ENCODE results near the gene PGLYRP3.

Gene PGLYRP3

DNA sequence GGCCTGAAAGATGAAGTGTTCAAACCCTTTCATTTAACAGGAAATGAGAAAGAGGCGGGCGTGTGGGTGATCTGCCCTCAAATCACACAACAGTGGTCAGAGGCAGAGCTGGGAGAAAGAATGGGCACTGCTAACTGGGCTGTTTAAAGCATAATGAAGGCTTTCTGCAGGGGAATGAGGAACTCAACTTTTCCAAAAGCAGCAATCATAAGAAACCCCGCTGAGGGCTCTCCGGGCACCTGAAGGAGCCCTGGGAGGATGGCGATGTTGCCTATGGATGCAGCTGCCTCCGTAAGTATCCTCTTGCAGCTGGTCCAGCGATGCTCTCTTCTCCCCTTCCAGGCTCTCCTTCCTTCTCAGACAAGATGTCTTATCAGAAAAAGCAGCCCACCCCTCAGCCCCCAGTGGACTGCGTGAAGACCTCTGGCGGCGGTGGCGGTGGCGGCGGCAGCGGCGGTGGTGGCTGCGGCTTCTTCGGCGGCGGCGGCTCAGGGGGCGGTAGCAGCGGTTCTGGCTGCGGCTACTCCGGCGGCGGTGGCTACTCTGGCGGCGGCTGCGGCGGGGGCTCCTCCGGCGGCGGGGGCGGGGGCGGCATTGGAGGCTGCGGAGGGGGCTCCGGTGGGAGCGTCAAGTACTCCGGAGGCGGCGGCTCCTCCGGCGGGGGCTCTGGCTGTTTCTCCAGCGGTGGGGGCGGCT lies 52.0 kb downstream of the PGLYRP3 start:
- no peak for DNase-seq (ENCODE audit: low read depth)

DNA sequence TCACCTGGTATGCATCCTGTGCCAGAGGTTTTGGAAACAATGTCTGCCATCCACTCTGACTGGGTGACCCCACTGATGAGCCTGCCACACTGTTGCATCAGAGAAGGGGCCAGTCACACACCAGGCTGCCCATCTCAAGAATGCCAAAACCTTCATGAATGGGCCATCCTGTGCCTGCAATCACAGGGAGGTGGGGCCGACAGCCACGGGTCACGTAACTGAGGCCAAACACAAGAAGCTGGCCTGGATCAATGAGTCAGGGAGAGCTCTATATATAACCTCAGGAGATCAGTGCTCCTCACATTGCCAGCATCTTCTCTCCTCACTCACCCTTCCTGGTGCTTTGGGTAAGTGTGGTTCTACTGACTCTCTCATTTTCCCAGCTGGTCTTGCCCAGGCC lies 53.4 kb downstream of the PGLYRP3 start, which contains the start of gene LORICRIN:
Gene LORICRIN (plus strand): TSS at position 301 of the 400 bp plus-strand sequence. CDS start 1,263 bp downstream, outside the sequence.
- DNase-seq (ENCODE audit: low read depth), result no peak

DNA sequence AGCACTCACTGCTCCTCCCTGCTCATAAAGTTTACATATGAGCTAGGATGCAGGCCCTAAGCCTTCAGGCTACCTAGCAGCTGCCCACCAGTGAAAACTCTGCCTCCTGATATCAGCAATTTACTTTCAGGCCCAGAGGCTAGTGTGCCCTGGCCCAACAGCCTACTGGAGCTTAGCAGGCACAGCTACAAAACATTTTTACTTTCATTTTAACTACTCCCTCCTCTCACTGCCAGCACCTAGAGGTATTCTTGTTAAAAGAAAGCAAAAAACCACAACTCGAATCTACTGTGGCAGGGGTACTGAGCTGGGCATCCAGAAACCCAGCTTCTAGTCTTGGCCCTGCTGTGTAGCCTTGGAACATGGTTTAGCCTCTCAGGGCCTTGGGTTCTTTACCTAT lies 59.1 kb downstream of the PGLYRP3 start:
- no peak for DNase-seq (ENCODE audit: low read depth)

DNA sequence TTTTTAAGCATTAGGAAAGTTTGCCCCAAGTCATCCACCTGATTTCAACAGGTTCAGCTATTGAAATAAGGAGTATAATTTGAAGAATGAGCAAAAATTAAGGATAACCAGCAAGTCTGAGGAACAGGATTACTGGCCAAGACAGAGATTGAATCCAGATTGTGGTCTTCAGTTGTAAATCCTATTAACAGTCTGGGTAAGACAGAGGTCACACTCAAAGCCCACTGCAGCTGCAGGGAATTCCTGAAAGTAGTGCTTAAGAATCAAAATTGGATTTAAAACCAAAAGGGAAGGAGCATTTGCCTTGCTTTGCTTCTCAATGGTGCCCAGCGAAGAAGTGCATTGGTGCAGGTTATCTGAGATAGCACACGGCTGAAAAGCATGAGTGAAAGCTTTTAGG lies 59.7 kb downstream of the PGLYRP3 start:
- no peak for DNase-seq (ENCODE audit: low read depth)

DNA sequence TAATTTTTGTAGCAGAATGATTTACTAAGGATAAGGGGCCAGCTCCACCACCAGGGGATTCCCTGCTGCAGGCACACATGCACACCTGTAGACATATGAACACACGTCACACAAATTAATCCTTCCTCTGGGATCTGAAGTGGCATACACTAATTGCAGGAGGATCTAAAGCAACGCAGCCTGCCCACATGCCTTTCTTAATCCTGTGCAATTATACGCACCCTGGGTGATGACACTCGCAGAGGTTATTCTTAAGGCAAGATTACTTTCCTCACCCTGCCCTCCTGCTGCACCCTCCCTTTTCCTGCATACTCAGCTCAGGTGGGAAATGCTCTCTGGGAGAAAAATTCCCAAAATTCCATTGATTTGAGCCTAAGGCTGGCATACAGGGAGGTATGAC lies 60.8 kb downstream of the PGLYRP3 start:
- DNase-seq (ENCODE audit: low read depth), result no peak

DNA sequence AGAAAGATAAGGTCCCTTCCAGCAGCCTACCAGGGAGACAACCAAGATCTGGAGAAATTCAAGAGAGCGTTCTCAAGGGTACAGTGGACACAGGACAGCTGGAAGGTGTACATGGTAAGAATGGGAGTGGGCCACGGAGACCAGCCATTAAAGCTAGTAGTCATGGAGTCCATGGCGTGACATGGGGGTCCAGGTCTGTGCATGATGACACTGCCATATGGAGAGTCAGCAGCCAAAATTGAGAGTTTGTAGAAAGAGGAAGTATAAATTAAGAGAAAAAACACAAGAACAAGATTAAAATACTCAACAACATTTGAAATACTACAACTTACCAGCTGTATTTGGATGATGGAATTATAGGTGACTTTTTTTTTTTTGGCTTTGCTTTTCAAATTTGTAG lies 61.2 kb downstream of the PGLYRP3 start:
- DNase-seq (ENCODE audit: low read depth), result no peak

DNA sequence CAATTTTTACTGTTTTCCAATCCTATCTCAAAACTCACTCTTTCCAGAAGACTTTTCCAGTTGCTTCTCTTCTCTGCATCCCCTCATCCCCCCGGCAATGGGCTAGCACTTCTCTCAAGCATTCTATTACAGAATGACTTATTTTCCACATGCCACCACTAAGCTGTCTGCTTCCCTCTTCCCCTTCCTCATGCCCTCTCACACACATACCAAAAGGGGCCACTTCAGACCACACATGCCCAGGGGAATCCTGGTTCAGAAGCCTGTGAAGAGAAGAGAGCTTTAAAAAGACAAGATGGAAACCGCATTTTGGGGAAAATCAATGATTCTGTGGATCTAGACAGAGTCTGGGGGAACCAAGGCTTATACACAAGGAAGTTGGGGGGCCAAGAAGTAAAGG lies 61.7 kb downstream of the PGLYRP3 start:
- DNase-seq (ENCODE audit: low read depth), result no peak

DNA sequence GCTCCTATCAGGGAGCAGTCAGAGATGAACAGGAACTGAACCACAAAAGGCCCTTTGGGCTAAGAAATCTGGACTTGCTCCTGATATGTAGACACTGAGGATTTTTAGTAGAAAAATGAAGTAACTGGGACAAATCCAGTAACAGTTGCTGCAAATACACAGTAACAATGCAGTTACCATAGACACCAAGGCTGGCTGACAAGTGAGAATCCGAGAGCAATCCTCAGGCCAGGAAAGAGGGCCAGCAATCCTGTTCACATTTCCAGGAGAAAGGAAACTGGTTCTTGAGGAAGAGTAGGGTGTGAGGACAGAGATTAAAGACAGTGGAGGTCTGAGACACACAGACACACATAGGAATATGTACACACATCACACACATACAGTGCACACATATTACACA lies 62.6 kb downstream of the PGLYRP3 start:
- DNase-seq (ENCODE audit: low read depth), result no peak

DNA sequence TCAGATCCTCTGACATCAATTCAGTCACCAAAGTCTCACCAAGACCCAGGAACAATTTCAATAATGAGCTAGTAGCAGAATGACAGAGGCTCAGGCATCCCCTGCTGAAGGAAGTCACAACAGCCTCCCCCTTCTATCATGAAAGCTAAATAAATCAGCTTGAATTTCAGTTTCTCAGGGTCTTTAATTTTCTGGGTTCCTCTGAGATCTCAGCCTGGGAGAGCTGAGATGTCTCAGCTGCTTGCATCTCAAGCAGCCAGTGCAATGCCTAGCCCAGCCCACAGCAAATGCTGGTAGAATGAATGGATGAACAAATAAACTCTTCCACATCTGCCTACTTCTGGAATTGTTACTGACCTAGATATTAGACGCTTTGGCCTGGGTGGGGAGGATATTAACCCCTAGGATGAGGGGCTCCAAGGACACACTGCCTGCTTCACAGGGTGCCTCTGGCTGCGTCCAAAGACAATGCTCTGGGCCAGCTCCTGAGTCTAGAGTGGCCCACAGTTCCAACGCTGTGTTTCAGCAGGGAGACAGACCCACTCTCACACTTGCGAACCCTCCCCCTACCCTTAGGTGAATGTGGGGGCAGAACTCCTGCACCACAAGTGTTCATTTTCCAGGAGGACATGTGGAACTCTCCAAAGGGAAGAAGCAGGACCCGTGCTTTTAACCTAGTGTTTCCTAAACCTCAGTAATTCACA lies 64.4 kb downstream of the PGLYRP3 start:
- no peak for DNase-seq (ENCODE audit: low read depth)

All from HS-5 (cell line).